Stimulated activated CD8-positive, alpha-beta memory T cell treated with anti-CD3 and anti-CD28 coated beads, Interleukin-15, amount 100 ng/mL, for 1 hour (primary cell): ENCODE results near the gene KCNK1.

ENCODE experiments used
- DNase-seq: peaks from one replicate; pipeline ENCODE4 v3.0.0-alpha.2; 2020; ENCODE audit warnings: low read depth

KCNK1 gene

DNA sequence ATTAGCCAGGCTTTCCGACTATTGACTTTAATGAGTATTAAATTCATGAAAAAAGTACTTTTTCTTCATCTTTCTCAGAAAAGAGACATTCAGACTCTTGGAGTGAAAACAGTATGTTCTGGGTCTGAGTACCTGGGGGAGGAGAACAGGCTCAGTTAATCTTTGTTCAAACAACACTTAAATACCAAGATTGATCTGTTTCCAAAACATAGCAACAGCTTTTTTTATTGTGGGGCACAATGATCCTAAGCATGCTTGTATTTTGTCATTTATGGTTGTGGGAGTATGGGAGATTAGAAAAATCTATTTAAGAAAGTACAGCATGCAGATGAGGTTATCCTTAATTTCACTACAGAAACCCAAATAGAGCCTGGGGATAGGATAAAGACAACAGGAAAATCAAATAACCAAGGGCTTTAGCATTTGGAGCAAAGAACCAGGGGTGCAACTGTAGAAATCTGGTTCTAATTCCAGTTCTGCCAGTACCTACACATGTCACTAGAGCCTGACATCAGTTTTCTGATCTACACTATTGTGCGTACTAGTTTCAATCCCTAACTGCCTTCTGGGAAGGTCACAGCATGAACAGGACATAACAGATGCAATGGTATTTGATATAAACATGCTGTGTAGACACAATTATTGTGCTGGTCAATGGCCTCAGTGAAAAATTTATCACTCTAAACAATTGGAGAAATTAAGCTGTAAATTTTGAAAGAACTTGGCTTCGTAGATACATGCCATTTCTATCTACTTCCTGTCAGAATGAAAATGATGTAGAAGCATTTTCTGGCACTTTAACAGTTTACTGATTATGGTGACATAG lies 91.2 kb downstream of the KCNK1 start:
- DNase-seq: no peak

DNA sequence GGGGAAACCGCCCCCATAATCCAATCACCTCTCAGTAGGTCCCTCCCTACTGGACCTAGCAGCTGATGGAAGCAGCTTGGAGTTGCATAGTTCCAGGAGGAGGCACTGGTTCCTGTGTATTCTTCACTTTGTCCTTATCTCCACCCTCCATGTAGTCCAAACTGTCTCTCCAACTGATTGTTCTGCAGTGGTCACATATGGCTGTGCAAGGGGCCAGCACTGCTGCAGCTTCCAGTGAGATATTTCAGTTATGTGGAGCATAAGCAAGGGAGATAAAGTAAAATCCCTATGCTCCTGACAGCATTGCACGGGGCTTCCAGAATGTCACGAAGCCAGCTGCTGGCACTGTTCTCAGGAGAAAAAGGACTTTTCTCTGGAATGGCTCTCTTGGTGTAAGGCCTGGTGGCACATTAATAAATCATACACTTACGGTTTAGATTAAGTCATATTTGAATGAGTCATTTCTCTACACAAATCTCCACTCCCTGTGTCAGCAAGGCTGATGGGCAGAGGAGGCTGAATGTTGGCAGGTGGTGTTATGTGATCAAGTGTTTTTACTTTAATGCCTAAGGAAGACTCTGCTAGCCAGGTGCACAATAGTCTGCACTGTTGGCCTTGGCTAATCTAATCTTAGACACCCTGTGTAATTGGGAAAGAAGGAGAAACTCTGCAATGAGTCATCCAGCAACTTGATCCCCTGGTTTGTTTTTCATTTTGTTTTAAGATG lies 93.4 kb downstream of the KCNK1 start:
- no peak for DNase-seq

DNA sequence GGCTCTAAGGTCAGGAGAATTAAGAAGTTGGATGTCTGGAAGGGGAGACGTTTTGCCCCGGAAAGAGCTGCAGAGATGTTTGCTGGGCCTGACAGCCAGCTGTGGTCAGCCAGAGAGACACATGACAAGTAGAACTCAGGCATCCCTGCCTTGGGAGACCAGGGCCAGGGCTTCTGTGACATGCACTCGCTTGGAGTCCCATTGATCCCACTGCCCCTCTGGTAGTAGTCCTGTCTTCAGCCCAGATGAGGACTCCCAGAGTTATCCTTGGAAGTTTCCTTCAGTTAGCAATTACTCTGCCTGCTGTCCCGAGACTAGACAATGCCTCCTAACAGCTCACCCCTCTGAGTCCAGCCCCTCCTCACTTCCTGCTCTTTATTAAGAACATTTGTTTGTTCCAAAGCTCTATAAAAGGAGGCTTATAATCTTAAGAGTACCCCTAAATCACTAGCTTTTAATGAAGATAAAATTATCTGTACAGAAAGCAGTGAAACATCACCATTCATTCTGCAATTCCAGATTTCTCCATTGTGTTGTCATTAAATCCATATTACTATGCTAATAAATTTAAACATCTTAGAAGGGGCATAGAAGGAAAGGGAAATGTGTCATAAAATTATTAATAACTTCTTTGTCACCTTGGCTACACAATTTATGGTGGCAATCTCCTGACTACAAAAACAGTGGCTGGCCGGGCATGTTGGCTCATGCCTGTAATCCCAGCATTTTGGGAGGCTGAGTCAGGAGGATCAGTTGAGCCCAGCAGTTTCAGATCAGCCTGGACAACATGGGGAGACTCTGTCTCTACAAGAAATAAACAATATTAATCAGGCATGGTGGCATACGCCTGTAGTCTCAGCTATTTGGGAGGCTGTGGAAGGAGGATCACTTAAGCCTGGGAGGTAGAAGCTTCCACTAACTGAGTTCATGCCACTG lies 94.2 kb downstream of the KCNK1 start:
- DNase-seq: no peak

DNA sequence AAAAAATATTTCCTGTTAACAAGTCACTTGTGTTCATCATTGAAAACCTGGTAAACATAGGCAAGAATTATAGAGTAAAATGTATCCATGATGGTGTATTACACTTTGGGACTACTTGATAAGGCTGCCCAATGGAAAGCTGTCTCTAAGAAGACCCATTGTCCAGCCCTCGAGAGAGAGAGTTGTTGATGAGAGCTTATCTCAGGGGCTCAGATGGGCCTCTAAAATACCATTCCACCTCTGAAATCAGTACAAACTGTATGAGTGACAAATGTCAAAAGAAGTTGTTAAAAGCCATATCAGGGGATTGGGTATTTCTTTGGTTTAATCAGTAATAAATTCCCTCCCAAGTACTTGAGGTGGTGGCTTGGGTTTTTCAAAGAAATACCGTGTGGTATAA lies 96.1 kb downstream of the KCNK1 start:
- DNase-seq: no peak

DNA sequence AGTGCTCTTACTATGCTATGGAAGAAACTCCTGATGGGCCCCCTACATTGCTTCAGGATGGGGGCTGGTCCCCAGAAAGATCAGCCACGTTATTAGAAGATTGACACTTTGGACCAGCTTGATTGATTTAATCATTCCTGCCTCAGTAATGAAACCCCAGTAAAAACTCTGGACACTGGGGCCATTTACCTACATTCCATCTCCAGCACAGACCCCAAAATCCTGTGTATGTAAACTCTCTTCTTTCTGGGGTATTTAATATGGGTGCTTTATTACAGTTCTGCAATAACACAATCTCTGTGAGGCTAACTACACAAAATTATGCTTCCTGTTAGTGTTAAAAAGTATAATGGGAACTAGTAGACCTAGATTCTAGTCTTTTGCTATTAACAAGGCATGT lies 96.6 kb downstream of the KCNK1 start:
- DNase-seq: no peak

DNA sequence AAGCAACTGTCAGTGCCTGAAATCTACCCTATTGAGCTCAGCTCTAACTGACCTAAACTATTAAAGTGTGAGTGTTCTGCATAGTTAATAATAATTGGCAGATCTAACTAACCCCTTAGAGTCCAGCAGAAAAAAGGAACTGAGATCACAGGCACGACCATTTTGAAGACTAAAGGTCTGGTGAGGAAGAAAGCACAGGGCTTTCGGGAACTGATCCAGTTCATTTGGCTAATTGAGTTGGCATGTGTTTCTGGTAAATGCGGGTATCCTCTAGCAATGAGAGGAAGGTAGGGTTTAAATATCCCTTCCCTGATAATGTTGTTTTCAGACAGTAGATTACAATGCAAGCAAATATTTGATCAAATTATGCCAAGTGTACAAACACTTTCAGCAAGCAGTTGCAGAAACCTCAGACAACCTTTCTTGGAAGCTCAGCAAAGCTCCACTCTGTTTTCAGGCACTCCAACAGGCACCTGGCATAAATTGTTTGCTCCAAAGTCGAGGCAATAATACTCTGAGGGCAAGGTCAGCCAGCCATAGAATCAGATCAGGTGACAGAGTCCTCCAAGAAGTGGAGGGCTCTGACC lies 100.8 kb downstream of the KCNK1 start:
- no peak for DNase-seq

DNA sequence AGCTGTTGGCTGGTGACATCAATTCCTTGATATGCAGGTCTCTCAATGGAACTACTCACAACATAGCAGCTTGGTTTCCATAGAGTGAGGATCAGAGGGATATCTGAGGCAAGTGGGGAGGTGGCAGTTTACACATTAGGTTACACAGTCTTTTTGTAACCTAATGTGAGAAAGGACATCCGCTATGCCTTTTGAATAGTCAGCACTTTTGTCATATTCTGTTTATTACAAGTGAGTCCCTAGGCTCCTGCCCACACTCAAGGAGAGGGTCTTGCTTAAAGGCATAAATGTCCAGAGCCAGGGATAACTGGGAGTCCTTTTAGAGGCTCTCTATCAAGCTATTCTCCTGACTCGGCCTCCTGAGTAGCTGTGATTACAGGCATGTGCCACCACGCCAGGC lies 104.2 kb downstream of the KCNK1 start:
- no peak for DNase-seq

DNA sequence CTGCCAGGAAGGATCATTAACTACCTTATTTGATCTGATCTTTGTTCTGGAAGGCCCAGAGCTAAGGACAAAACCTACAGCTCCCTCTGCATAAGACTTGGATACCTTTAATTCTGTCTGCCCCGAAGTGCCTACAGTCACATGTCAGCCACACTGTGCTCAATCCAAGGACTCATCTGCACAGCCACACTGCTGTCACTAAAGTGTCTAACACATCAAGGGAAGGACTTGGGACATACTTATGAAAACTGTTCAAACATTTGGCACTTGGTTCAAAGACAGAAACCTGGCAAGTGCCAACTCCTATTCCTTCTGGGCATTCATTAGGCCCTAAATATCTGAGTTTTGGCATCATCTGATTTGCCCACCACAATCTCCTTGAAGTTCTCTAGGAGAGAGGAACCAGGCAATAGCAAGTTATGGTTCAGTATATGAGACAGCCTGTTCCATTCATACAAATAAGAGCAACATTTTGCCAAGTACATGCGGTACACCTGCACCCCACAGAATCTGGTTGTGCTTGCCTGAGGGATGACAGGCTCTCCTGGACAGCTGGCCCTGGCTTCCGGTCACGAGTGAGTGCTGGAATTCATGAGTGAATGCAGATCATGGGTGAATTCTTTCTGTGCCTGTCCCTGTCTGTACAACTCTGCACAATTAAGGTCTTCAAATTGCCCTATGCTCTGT lies 105.9 kb downstream of the KCNK1 start:
- no peak for DNase-seq

DNA sequence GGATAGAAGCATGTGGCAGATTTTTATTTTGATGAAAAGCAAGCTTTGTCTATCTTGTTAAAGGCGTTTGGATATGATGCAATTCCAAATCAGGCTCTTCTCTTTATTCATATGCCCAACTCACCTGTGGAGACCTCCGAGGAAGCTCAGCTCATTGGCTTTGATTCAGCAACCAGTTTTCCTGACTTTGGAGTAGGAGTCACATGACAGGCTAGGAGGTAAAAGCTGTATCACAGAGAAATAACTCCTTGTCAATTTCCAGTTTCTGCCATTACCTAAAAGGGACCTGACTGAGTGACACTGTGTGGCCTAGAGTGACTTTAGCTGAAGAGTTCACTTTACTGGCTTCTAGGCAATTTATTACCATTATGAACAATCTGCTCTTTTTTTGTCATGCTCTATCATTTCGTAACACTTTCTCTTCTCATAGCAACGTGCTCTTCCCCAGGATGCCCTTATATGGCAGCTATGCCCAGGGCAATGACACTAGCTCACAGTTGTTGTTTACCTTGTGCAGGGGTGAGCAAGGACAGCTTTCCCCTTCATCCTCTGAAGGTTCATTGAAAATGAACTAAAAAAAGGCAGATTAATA lies 107.2 kb downstream of the KCNK1 start:
- no peak for DNase-seq
